Jurkat, Clone E6-1 (cell line): Measurements from ENCODE around the gene IDUA.
"Not testable (repeated sequence)": the region's sequence is repeated elsewhere in the genome, so short reads cannot be mapped to it uniquely, and the experiment has no call there.

Source experiments
- DNase-seq: peaks from one replicate; pipeline ENCODE4 v3.0.0-alpha.2; 2011; ENCODE audit warnings: low read depth, low spot score
- H3K4me3 ChIP-seq: 2 replicates; pipeline ENCODE4 v1.5.1; 2011; ENCODE audit warnings: mild to moderate bottlenecking, low read length, control low read depth, moderate library complexity

The IDUA gene

DNA sequence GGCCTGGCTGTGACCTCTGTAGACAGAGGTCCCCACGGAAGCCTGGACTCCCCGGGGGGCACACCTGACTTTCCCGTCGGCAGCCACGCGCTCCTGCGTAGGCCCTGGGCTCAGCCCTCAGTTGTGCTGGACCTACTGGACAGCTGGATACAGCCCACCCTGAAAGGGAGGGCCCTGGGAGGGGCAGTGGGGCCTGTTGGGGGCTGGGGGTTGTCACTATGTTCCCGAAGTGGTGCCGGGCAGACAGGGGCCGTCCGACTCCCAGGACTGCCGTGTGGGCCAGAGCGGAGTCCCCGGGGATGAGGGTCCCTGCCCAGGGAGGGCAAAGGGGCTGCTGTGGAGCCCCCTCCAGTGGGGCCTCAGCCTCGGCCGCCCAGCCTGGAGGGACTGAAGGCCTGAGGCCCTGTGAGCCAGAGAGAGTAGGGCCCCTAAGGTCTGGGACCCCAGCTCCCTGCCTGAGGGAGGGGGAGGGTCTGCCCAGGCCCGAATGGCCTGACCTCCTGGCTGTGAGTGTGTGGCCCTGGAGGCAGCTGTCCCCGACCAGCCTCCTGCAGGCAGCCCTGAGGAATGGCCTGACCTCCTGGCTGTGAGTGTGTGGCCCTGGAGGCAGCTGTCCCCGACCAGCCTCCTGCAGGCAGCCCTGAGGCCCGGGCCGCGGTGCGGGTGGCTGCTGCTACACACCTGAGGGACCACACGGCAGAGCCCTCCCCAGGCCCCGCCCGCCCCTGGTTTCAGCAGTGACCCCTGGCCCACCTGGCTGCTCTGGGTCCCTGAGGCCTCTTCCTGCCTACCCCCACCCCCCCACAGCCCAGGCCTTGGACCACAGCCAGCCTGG lies 50.3 kb downstream of the IDUA start:
- no peak for DNase-seq
- H3K4me3 ChIP-seq: no peak overlapping the region

DNA sequence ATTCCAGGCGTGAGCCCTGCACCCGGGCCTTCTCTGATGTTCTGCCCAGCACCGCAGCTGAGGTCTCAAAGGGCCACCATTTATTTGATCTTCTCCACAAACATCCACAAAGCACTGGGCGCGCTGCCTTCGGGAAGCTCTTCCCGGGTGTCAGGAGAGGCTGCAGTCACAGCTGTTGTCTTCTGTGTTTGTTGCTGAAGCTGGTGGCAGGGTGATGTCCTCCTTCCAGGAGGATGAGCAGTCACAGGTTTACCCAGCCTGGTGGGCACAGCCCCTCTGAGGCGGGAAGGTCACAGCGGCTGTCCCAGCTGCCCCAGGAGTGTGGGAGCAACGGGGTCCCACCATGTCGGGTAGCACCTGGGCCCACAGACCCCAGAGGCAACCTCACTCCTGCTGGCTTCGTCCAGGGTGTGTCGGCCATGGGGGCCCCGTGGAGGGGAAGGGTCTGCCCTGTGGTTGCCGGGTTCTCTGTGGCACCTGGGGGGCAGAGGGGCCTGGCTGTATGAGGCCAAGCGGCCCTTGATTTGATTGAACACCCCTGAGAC lies 52.2 kb downstream of the IDUA start:
- no peak for DNase-seq
- H3K4me3 ChIP-seq: no peak overlapping the region

DNA sequence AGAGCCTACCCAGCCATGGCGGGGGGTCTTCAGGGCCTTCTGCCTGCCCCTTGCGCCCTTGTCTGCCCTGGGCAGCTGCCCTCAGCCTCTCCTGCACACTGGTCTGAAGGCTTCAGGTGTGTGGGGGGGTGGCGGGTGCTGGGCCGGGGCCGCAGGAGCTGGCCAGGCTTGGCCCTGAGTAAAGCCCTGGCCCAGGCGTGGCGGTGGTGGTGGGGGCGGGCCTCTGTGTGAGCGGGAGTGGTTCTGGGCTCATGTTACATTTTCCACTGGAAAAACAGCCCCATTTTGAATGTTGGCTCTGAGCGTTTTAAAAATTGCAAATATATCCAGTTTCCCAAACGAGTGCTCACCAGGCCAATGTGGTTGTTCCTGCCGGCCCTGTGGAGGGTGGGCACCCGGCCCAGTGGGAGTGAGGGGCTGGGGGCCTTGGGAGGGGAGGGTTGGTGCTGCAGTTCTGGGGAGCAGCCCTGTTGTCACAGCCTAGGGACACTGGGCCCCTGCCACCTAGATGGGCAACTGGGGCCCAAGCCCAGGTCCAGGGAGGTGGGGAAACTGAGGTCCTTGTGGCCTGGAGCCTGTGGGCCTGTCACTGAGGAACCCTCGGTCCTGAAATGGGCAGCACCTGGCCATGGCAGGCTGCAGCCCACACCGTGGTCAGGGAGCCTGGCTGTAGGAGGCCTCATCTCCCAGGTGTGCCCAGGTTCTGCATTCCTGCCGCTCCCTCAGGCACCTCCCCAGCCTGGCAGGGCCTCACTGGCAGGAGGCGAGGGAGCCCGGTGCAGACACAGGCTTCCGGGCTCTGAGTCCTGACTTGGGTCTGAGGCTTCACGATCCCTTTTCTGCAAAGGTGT lies 52.9 kb downstream of the IDUA start:
- DNase-seq: no peak
- H3K4me3 ChIP-seq: no peak overlapping the region

DNA sequence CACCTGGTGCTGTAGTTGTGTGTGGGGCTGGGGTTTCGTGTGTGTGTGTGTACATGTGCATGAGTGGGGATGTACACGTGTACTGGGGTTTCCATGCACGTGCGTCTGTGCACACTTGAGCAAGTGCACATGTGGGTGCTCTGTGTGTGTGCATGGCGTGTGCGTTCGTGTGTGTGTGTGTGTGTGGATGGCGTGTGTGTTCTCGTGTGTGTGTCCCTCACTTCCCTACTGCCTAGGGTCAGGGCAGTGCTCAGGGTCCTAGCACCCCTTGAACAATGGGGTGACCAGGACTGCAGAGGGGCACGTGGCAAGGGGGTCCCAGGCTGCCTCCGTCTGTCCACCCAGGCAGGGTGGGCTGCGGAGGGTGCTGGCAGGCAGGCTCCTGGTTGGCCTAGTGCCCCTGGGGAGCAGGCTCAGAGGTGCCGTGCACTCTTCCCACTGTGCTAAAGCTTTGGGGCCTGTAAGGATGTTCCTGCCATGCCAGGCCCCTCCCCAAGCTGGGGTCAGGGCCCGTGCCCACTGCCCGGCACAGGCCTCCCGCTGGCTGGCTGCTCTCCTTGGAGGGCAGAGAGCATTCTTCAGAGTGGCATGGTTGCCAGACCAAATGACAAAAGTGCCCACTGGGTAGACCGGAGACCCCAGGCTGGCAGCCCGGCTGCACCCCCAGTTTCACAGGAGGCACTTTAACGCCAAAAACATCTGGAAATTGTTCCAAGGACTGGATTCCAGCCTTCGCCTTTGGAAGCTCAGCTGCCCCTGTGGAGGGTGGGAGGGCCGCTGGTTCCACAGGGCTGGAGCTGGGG lies 53.7 kb downstream of the IDUA start:
- no peak for DNase-seq
- H3K4me3 ChIP-seq: no peak overlapping the region

DNA sequence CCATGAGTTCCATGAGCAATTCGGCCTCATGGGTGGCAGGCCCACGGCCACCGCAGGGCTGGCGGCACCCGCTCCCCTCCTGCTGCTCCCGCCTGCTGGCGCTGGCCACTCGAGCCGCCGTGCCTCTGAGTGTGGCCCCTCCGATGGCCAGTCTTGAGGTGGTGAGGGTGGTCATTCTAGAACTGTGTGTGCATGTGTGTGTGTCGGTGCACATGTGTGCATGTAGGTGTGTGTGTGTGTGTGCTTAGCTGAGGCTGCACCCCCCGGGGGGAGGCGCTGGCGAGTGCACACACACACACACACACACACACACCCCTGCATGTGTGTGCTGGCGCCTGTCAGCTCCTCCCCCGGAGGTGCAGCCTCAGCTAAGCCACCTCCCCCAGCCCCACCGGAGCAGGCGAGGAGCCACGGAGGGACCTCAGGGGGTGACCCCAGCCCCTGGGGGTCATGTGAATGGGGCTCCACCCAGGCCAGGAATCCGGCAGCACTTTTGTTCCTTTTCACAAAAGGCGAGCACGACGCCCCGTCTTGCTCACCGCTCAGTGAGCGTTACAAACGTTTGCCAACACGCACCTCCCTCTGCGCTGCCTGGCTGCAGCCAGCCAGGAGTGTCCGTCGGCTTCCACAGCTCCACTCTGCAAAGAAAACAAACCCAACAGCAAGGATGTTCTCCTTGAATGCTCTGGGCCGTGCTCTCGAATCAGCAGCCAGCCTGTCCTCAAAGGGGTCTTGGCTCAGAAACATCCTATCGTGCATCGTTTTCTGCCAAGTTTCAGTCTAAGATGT lies 54.5 kb downstream of the IDUA start:
- no peak for DNase-seq
- H3K4me3 ChIP-seq: no peak overlapping the region

DNA sequence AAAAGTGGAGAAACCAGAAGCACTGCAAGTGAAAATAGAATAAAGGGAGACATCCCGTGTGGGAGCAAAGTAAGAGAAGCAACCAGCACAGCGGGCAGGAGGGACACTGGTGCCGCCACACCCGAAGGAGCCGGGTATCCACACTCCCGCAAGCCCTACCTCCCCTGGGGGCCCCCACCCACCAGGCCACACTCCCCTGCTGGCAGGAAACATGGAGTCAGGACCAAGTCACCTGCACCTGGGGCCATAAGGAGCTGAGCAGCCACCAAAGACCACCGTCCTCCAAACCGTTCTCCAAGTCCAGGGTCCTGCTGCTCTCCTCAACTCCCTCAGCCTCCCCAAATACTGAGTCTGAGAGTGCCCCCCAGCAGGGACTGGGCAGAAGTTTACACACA lies 55.1 kb downstream of the IDUA start:
- H3K4me3 ChIP-seq: no peak overlapping the region
- DNase-seq: no peak

DNA sequence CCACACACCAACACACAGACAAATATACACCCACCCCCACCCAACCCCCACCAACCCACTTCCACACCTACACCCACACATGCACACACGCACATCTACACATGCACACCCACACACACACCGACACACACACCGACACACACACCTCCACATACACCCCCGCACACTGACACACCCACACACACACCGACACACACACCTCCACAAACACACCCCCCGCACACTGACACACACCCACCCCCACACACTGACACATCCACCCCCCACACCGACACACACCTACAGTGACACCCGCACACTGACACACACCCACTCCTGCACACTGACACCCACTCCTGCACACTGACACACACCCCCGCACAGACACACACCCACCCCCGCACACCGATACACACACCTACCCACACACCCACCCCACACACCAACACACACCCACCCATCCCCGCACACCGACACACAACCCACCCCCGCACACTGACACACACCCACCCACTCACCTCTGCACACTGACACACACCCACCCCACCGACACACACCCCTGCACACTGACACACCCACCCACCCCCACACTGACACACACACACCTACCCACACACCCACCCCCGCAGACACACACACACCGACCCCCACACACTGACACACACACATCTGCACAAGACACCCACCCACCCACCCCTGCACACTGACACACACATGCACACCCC lies 55.7 kb downstream of the IDUA start:
- DNase-seq: no peak

DNA sequence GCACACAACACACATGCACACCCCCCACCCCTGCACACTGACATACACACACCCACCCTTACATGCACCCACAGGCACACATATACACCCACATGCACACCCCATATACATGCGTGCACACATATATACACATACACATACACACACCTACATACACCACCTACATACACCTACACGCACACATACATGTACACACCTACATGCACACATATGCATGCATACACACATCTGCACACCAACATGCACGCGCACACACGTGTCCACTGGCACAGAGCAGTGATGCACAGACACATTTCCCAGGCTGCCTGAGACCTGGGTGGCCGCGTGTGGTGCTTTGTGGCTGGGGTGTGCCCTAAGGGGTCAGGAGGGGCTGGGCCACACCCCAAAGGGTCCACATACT lies 56.3 kb downstream of the IDUA start:
- DNase-seq: no peak
- H3K4me3 ChIP-seq: no peak overlapping the region

More for the DNA sequence above, 55.7 kb downstream of the IDUA start:
- no peak overlapping the region for H3K4me3 ChIP-seq

DNA sequence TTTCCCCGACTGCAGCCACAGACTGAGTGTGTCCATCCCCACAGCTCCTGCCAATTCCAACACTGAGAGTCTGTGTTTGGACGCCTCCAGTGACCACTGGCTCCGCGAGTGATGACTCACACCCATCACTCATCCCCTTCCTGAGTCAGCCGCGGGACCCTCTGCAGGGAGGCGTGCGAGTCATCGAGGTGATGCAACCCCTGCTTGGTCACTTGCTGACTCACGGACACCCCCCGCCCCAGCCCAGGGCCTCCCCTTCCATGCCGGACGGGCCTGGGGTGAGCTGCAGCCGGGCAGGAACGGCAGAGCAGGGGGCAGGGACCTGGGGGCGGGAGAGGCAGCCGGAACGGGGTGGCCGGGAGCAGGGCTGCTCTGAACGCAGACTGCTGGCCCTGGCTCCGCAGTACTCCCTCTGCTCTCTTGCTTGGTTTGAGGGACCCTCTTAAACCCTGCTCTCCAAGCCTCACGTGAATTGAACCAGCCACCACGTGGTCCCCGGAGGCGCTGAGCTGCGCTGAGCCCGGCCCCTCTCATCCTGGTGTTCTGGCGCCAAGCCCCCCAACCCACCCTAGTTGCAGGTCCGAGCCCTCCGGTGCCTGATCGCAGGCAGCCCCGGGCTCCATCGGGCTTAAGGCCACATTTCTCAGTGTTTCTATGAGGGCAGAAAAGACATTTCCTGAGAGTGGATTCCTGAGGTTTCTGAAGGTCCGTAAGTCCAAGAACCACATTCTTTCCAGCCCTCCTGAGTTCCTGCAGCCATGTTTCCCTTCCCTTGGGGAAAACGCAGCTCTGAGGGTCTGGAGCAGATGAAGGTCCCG lies 57.0 kb downstream of the IDUA start:
- H3K4me3 ChIP-seq: no peak overlapping the region
- no peak for DNase-seq

DNA sequence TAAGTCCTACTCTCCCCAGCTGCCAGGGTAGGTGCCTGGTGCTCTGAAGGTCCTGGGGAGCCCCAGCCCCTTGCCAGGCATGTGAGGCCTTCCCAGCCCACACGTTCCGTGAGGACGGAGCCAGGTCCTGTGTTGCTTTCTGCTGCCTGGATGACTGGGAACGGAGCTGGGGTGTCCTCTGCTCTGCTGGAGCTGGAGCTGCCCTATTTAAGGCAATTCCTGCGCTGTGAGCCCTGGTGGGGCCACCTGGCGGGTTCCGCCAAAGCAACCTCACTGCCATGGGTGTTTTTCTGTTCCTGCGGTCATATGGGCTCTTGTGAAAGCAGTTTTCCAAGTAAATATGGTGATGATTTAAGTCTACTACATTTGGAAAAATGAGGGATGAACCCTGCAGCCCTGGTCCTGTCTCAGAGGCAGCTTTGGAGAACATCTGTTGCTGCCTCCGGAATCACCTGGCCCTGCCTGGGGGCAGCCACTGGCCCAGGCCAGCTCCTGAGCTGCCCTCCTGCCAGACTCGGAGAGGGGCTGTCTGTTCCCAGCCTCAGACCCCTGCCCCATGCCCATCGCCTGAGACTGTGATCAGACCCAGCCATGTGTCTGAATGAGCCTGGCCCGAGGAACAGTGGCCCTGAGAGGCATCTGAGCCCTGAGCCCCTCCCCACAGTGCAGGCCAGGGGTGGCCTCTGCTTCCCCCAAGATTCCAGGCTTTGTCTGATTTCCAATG lies 57.8 kb downstream of the IDUA start:
- no peak for DNase-seq
- no peak overlapping the region for H3K4me3 ChIP-seq

DNA sequence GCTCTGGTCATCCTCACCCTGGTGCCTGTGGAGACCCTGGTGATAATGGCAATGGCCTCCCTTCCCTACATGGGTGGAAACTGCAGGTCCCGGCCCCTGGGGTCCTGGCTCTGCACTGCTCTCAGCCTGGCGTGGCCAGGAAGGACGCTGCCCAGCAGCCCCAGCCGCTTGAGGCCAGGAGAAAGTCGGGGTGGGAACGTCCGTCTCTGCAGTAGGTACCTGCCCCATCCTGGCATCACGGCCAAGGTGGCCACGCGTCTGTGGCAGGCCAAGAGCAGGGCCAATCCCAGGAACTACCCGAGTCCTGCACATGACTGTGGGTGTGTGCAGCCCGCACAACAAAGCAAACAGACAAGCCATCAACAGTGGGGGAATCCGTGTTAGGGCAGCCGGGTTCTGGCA lies 58.4 kb downstream of the IDUA start:
- no peak overlapping the region for H3K4me3 ChIP-seq
- no peak for DNase-seq

DNA sequence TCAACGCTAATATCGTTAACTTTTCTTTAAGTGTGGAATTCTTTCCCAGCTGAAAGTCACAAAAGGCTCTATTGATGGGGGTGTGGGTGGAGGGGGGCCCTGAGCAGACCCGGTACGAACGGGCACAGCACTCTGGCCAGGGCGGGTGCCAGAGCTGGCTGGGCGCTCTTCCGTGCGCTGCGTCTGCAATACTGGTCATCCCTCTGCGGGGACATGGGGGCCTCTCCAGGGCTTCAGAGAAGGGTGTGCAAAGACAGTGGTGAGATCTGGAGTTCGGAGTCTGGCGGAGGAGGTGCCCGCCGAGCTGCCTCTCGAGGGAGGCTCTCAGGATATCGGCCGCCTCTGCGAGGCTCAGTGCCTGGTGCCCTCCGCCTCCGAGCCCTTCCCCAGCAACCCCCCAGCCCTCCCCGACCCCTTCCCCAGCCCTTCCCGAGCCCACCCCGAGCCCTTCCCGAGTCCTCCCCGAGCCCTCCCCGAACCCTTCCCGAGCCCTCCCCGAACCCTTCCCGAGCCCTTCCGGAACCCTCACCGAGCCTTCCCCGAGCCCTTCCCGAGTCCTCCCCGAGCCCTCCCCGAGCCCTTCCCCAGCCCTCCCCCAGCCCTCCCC lies 58.9 kb downstream of the IDUA start:
- no peak for DNase-seq
- no peak overlapping the region for H3K4me3 ChIP-seq

DNA sequence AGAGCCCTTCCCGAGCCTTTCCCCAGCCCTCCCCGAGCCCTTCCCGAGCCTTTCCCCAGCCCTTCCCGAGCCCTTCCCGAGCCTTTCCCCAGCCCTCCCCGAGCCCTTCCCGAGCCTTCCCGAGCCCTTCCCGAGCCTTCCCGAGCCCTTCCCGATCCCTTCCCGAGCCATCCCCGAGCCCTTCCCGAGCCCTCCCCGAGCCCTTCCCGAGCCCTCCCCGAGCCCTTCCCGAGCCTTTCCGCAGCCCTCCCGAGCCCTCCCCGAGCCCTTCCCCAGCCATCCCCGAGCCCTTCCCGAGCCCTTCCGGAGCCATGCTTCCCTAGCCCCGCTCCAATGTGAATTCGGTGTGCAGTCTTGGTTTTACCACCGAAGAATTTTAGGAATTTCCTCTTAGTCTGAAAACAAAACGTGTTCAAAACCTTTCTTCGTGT lies 59.8 kb downstream of the IDUA start:
- not testable (repeated sequence) for DNase-seq, H3K4me3 ChIP-seq

DNA sequence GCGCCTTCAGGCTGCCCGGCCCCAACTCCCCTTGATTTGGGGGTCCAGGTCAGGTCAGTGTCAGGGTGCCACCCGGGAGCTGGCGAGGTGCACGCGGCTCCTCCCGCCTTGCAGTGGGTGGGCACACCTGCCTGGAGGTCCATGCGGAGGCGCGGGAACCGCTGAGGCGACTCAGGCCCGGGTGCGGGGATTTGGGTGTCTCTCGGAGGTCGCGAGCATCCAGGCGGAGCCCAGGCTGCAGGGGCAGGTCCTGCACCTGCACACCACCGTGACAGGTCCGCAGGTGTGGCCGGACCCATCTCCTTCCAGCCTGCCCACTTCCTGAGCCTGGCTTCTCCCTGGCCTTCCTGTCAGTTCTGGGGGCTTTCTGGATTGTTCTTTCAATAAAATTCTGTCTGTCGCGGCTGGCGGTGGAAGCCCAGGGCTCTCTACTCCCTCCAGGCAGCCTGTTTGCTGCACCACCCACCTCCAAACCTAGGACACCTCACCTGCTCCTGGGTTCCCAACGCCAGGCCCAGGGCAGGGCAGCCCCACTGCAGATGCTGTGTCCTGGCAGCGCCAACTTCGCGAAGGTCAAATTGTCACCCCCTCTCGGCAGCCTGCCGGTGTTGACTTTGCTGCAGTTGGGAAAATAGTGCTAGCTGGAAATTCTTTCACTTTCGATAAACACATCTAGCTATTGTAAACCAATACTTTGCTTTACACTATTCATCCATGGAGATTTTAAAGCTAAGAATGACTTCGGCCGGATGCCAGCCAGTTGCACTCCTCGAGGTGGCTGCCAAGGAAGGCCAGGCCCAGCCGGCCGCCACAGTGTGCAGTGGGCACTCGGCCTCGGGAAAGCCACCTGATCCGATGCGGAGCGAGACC lies 60.5 kb downstream of the IDUA start:
- H3K4me3 ChIP-seq: no peak overlapping the region

More for the DNA sequence above, 60.5 kb downstream of the IDUA start:
- DNase-seq: no peak
